HepG2 (cell line): ENCODE results near the gene PDSS2.

Source experiments
- E2F1 ChIP-seq: sonication (generic); formaldehyde crosslinking; IDR thresholded peaks from 2 replicates; pipeline ENCODE4 v1.5.0; 2020; ENCODE audit warnings: missing genetic modification reagents
- KLF6 ChIP-seq: IDR thresholded peaks from 2 replicates; pipeline ENCODE4 v1.8.0; 2016; ENCODE audit warnings: missing biosample characterization, missing genetic modification reagents
- LRRFIP1 ChIP-seq: sonication (generic); formaldehyde crosslinking; conservative IDR thresholded peaks from 2 replicates; pipeline ENCODE4 v1.4.0; 2020; ENCODE audit warnings: missing genetic modification reagents
- POLR2A ChIP-seq, 2 experiments: IDR thresholded peaks; 2 replicates each; pipeline ENCODE4 v1.6.1; 2011; ENCODE audit warnings: low read depth in 2 of 2, low read length in 2 of 2, mild to moderate bottlenecking in 1 of 2, moderate library complexity in 1 of 2; ENCODE audit not compliant: insufficient read depth in 1 of 2
- POLR2AphosphoS5 ChIP-seq: IDR thresholded peaks from 2 replicates; pipeline ENCODE4 v1.6.1; 2012; ENCODE audit warnings: low read depth, low read length
- SNRNP70 ChIP-seq: fragments of 200-400 bp; formaldehyde crosslinking; IDR thresholded peaks from 2 replicates; pipeline ENCODE4 v1.6.1; 2017; ENCODE audit warnings: mild to moderate bottlenecking, low read depth, low read length, moderate library complexity
- ZBTB43 ChIP-seq: sonication (generic); formaldehyde crosslinking; conservative IDR thresholded peaks from 2 replicates; pipeline ENCODE4 v1.4.0; 2020; ENCODE audit warnings: missing genetic modification reagents
- ZNF207 ChIP-seq: fragments of 450-650 bp; IDR thresholded peaks from 2 replicates; pipeline ENCODE4 v1.6.1; 2016; ENCODE audit warnings: antibody characterized with exemption, borderline replicate concordance
- ZNF572 ChIP-seq: sonication (generic); formaldehyde crosslinking; IDR thresholded peaks from 2 replicates; pipeline ENCODE4 v1.5.1; 2020; ENCODE audit warnings: mild to moderate bottlenecking, missing genetic modification reagents

GRCh38 chr6:107493158-107494057 lies 34.0 kb upstream of the PDSS2 start:
- TF ChIP-seq ZBTB43 (CRISPR knock-in tag): peak; percentile 79; the same call in 1 of the 2 replicates
- 0 out of 2 replicates have a peak, but pooled peaks have one; percentile 35 for TF ChIP-seq POLR2AphosphoS5
- TF ChIP-seq KLF6 (CRISPR knock-in tag): no peak
- TF ChIP-seq E2F1 (CRISPR knock-in tag): no peak
- no peak for TF ChIP-seq LRRFIP1
- no peak for TF ChIP-seq ZNF572 (CRISPR knock-in tag)
- TF ChIP-seq POLR2A (IDR thresholded peaks at IDR 0.05; ENCODE audit: insufficient read depth in 1 of 2, low read depth in 2 of 2, low read length in 2 of 2): peak in 1 of 2 experiments; percentile 41; a peak in 1 of 4 replicates
- TF ChIP-seq ZNF207: no peak
- TF ChIP-seq SNRNP70: no peak
